SU-DHL-6 (cell line): ENCODE measurements around the gene PTH2.

Experiments
- CTCF ChIP-seq: fragments of 200-600 bp; sonication (generic); IDR thresholded peaks from one replicate; pipeline ENCODE4 v1.5.1; 2017; ENCODE audit warnings: antibody characterized with exemption, mild to moderate bottlenecking, low read length, moderate library complexity; ENCODE audit not compliant: insufficient read depth, poor library complexity, severe bottlenecking
- EZH2phosphoT487 ChIP-seq: fragments of 200-600 bp; sonication (generic), shearing (Covaris generic); conservative IDR thresholded peaks from 2 replicates; pipeline ENCODE4 v1.6.1; 2018; ENCODE audit warnings: mild to moderate bottlenecking, antibody characterized with exemption, low read length, moderate library complexity, mixed read lengths

- no peak for TF ChIP-seq CTCF
- no peak for TF ChIP-seq EZH2phosphoT487
Measured at GRCh38 chr19:49450405-49450804, 27.2 kb upstream of the PTH2 start.
